SK-N-SH (cell line): ENCODE data around the gene KRT26. TPM values are rescaled to one million over a fixed set of nuclear protein-coding genes. Genes with fewer than 3 reads are reported as not detected.

Source experiments
- CTCF ChIA-PET: fragments of 300-600, 350-600 bp; formaldehyde crosslinking; extraction: SDS; loops from one replicate; lab custom pipeline; 2021; lab: Yijun Ruan, JAX
- POLR2A ChIA-PET: fragments of 350-600 bp; sonication (Branson Sonifier 250); formaldehyde crosslinking; extraction: SDS; loops from one replicate; lab custom pipeline; 2020; ENCODE audit warnings: antibody characterized with exemption, inconsistent platforms; lab: Yijun Ruan, JAX
- DNase-seq: peaks from one replicate; pipeline ENCODE4 v3.0.0; 2012
- H2AFZ ChIP-seq: fragments of 200-600 bp; sonication (generic); 2 replicates; pipeline ENCODE4 v1.8.1; 2016; ENCODE audit warnings: antibody characterized with exemption, mild to moderate bottlenecking, low read depth
- H3F3A ChIP-seq: fragments of 200-600 bp; sonication (generic); replicated peaks from 2 replicates; pipeline ENCODE3; 2016; ENCODE audit warnings: antibody characterized with exemption, mild to moderate bottlenecking; ENCODE audit not compliant: insufficient read depth
- H3K27ac ChIP-seq, 2 experiments: fragments of 200-500 bp in 1 of 2; fragments of 200-600 bp in 1 of 2; sonication (Bioruptor generic) in 1 of 2; sonication (generic), shearing (Covaris generic) in 1 of 2; 2 replicates each; pipeline versions ENCODE4 v1.5.1 to v1.6.1; 2014 to 2016; ENCODE audit warnings: low read depth in 2 of 2, inconsistent platforms in 1 of 2, low read length in 1 of 2, mild to moderate bottlenecking in 1 of 2, mixed read lengths in 1 of 2
- H3K27me3 ChIP-seq: fragments of 200-600 bp; sonication (generic), shearing (Covaris generic); 2 replicates; pipeline ENCODE4 v1.6.1; 2016; ENCODE audit warnings: mixed run types; ENCODE audit not compliant: insufficient read depth
- H3K36me3 ChIP-seq, 2 experiments: fragments of 200-500 bp in 1 of 2; fragments of 200-600 bp in 1 of 2; sonication (Bioruptor generic) in 1 of 2; sonication (generic) in 1 of 2; replicated peaks in 1 of 2; 2 replicates each; pipeline versions ENCODE3 to v1.5.1; 2014 to 2016; ENCODE audit warnings: low read length in 1 of 2, mild to moderate bottlenecking in 1 of 2; ENCODE audit not compliant: insufficient read depth in 2 of 2, control insufficient read depth in 1 of 2
- H3K4me1 ChIP-seq, 2 experiments: fragments of 200-500 bp in 1 of 2; fragments of 200-600 bp in 1 of 2; sonication (Bioruptor generic) in 1 of 2; sonication (generic), shearing (Covaris generic) in 1 of 2; 2 replicates each; pipeline versions ENCODE4 v1.5.1 to v1.6.1; 2014 to 2016; ENCODE audit warnings: low read depth in 1 of 2, low read length in 1 of 2, mixed run types in 1 of 2; ENCODE audit not compliant: insufficient read depth in 2 of 2, control insufficient read depth in 1 of 2
- H3K4me2 ChIP-seq: fragments of 200-600 bp; sonication (generic), shearing (Covaris generic); 2 replicates; pipeline ENCODE4 v1.6.1; 2017; ENCODE audit warnings: mixed run types
- H3K4me3 ChIP-seq, 2 experiments: fragments of 200-500 bp in 1 of 2; fragments of 200-600 bp in 1 of 2; sonication (Bioruptor generic) in 1 of 2; sonication (generic), shearing (Covaris generic) in 1 of 2; 2 replicates each; pipeline versions ENCODE4 v1.5.1 to v1.8.1; 2014 to 2016; ENCODE audit warnings: low read depth in 2 of 2, inconsistent platforms in 1 of 2, low read length in 1 of 2, mild to moderate bottlenecking in 1 of 2, mixed read lengths in 1 of 2, moderate library complexity in 1 of 2
- H3K79me2 ChIP-seq: fragments of 200-600 bp; sonication (generic); 2 replicates; pipeline ENCODE4 v1.8.1; 2017; ENCODE audit warnings: mild to moderate bottlenecking; ENCODE audit not compliant: insufficient read depth
- H3K9ac ChIP-seq: fragments of 200-600 bp; sonication (generic); 2 replicates; pipeline ENCODE4 v1.6.1; 2017; ENCODE audit warnings: mixed run types
- H3K9me2 ChIP-seq: fragments of 200-600 bp; sonication (generic); 2 replicates; pipeline ENCODE4 v1.6.1; 2017; ENCODE audit warnings: mixed run types
- H3K9me3 ChIP-seq: fragments of 200-600 bp; sonication (generic); 2 replicates; pipeline ENCODE4 v1.6.1; 2017; ENCODE audit warnings: mixed run types, mild to moderate bottlenecking, moderate library complexity
- H4K20me1 ChIP-seq: fragments of 200-600 bp; sonication (generic); 2 replicates; pipeline ENCODE4 v1.6.1; 2017; ENCODE audit warnings: mild to moderate bottlenecking, mixed run types; ENCODE audit not compliant: insufficient read depth
- CTCF ChIP-seq: fragments of 200-600 bp; sonication (generic); IDR thresholded peaks from 2 replicates; pipeline ENCODE4 v1.6.1; 2017; ENCODE audit warnings: antibody characterized with exemption, mild to moderate bottlenecking, moderate library complexity
- GABPA ChIP-seq: IDR thresholded peaks from 2 replicates; pipeline ENCODE4 v1.4.0; 2012; ENCODE audit warnings: low read depth, mild to moderate bottlenecking
- GATA2 ChIP-seq: sonication (generic); formaldehyde crosslinking; IDR thresholded peaks from 2 replicates; pipeline ENCODE4 v1.5.0; 2020; ENCODE audit warnings: mild to moderate bottlenecking, missing genetic modification reagents
- IRF3 ChIP-seq: fragments of 150-350 bp; IDR thresholded peaks from 2 replicates; pipeline ENCODE4 v1.6.1; 2016; ENCODE audit warnings: mild to moderate bottlenecking, low read depth, low read length
- JUND ChIP-seq: IDR thresholded peaks from 2 replicates; pipeline ENCODE4 v1.4.0; 2012
- MAX ChIP-seq: IDR thresholded peaks from 2 replicates; pipeline ENCODE4 v1.4.0; 2012; ENCODE audit warnings: low read depth
- MXI1 ChIP-seq: IDR thresholded peaks from 2 replicates; pipeline ENCODE4 v1.6.1; 2012; ENCODE audit warnings: mild to moderate bottlenecking, low read depth, low read length, improper control_type of control experiment
- NRF1 ChIP-seq: IDR thresholded peaks from 2 replicates; pipeline ENCODE4 v1.6.1; 2012; ENCODE audit warnings: low read depth, mild to moderate bottlenecking, low read length
- PBX3 ChIP-seq: IDR thresholded peaks from 2 replicates; pipeline ENCODE4; 2012
- RAD21 ChIP-seq: IDR thresholded peaks from 2 replicates; pipeline ENCODE4 v1.6.1; 2012; ENCODE audit warnings: mild to moderate bottlenecking, low read length
- SIN3A ChIP-seq: IDR thresholded peaks from 2 replicates; pipeline ENCODE4 v1.6.1; 2012; ENCODE audit warnings: low read depth, mild to moderate bottlenecking, low read length, moderate library complexity, borderline replicate concordance
- TAF1 ChIP-seq: IDR thresholded peaks from 2 replicates; pipeline ENCODE4 v1.6.1; 2012; ENCODE audit warnings: low read depth, mild to moderate bottlenecking, low read length, moderate library complexity, borderline replicate concordance
- TCF12 ChIP-seq: IDR thresholded peaks from 2 replicates; pipeline ENCODE4 v1.4.0; 2012
- TEAD4 ChIP-seq: IDR thresholded peaks from 2 replicates; pipeline ENCODE4 v1.4.0; 2012; ENCODE audit warnings: mild to moderate bottlenecking, borderline replicate concordance; ENCODE audit not compliant: insufficient read depth
- USF1 ChIP-seq: IDR thresholded peaks from 2 replicates; pipeline ENCODE4 v1.4.0; 2012; ENCODE audit warnings: low read depth, borderline replicate concordance
- ZBTB33 ChIP-seq: IDR thresholded peaks from 2 replicates; pipeline ENCODE4 v1.4.0; 2012; ENCODE audit warnings: low read depth, borderline replicate concordance
- WGBS: methylation state at CpG from one replicate; pipeline ENCODE4 v1.1.6; 2017; ENCODE audit warnings: low lambda C conversion rate; 5-methylcytosine and 5-hydroxymethylcytosine counted together
- polyA plus RNA-seq, 3 experiments: library from polyadenylated mRNA; depleted of rRNA; stranded (reverse); fragments of >200 nt; gene quantifications; 2 replicates each; pipeline ENCODE4 v1.2.3, GENCODE V29; 2012

Gene KRT26
- polyA plus RNA-seq, 1 of the 3 experiments (the other 2 are of a cell fraction), result not detected

GRCh38 chr17:40791111-40791510, 19.1 kb upstream of the KRT26 start:
- no peaks in the 10 kb centered on the region for H4K20me1 ChIP-seq
- no peaks in the 10 kb centered on the region for H3K9me2 ChIP-seq
- H3K4me2 ChIP-seq, result no peak overlapping the region
- H3K36me3 ChIP-seq, result no peaks in the 10 kb centered on the region
- H2AFZ ChIP-seq, result no peak overlapping the region
- no peaks in the 10 kb centered on the region for H3K79me2 ChIP-seq
- no peak overlapping the region for H3K4me3 ChIP-seq
- no peaks in the 10 kb centered on the region for H3K4me1 ChIP-seq
- no peak overlapping the region for H3K9ac ChIP-seq
- WGBS, result 76% methylated on average over 1 of the region's 1 CpG
- TF ChIP-seq MAX (no peak), RAD21 (no peak), TCF12 (no peak), GATA2 (CRISPR knock-in tag) (no peak), MXI1 (no peak), IRF3 (no peak), PBX3 (no peak), NRF1 (no peak), USF1 (no peak), CTCF (no peak), SIN3A (no peak), TEAD4 (no peak), TAF1 (no peak), GABPA (no peak), JUND (no peak), ZBTB33 (no peak)
- no peak overlapping the region for H3K27ac ChIP-seq
- ChIA-PET CTCF (interaction anchor here (0.7 to 3.1 kb wide), 7 partner anchors 10 to 872 kb away, joined by 3 to 26 read pairs (median 3); no protein-coding TSS in a partner anchor), POLR2A (no interaction called here)
- no peaks in the 10 kb centered on the region for H3F3A ChIP-seq
- peaks cover 64% of the 10 kb centered on the region for H3K27me3 ChIP-seq
- DNase-seq, result no peak
- no peaks in the 10 kb centered on the region for H3K9me3 ChIP-seq
